ENCODE data around the gene BIK.
A peak's percentile ranks its signal among the peaks of the same experiment; 100 is the strongest.

The BIK gene

GRCh38 chr22:43162412-43163150 lies 52.0 kb downstream of the BIK start:
- DNase-seq: no peak

GRCh38 chr22:43163241-43163795 lies 52.8 kb downstream of the BIK start:
- DNase-seq: no peak

GRCh38 chr22:43164636-43165035 lies 54.1 kb downstream of the BIK start:
- DNase-seq: peak in 1 of 14 donors; percentile 7

GRCh38 chr22:43166132-43166930 lies 55.8 kb downstream of the BIK start:
- no peak for DNase-seq

- no peak for DNase-seq
These were observed 56.5 kb downstream of the BIK start for GRCh38 chr22:43167001-43167589.

GRCh38 chr22:43168471-43169309 lies 58.1 kb downstream of the BIK start:
- DNase-seq: no peak

- no peak for DNase-seq
These were observed 59.0 kb downstream of the BIK start for GRCh38 chr22:43169310-43170130.

- DNase-seq: no peak
These were observed 59.6 kb downstream of the BIK start for GRCh38 chr22:43170131-43170480.

- no peak for DNase-seq
These were observed 60.5 kb downstream of the BIK start for GRCh38 chr22:43171019-43171491.

GRCh38 chr22:43171607-43172006 lies 61.1 kb downstream of the BIK start:
- DNase-seq: no peak

- DNase-seq: no peak
These were observed 61.6 kb downstream of the BIK start for GRCh38 chr22:43172191-43172590.

- DNase-seq: no peak
These were observed 63.0 kb downstream of the BIK start for GRCh38 chr22:43173566-43173965.

- no peak for DNase-seq
These were observed 63.6 kb downstream of the BIK start for GRCh38 chr22:43173976-43174720.

- DNase-seq: no peak
These were observed 64.5 kb downstream of the BIK start for GRCh38 chr22:43174941-43175531.

GRCh38 chr22:43176090-43176489 lies 65.5 kb downstream of the BIK start:
- DNase-seq: no peak

GRCh38 chr22:43177479-43177878 lies 66.9 kb downstream of the BIK start:
- DNase-seq: no peak
